Sigmoid colon (tissue), 7 donors: ENCODE data around the gene GTF2A1. TPM values are rescaled to one million over a fixed set of nuclear protein-coding genes. Genes with fewer than 3 reads are reported as not detected.

Experiments used
- DNase-seq: peaks from one replicate; pipeline ENCODE4 v3.0.0-alpha.2; 2019
- H3K27ac ChIP-seq, 4 donors: fragments of 200-600 bp; sonication (generic); one replicate each; pipeline ENCODE4 v1.5.1; 2016 to 2019; ENCODE audit warnings: mild to moderate bottlenecking in 1 of 4
- H3K27me3 ChIP-seq, 3 donors: fragments of 200-600 bp; sonication (generic); one replicate each; pipeline ENCODE4 v1.5.1; 2019; ENCODE audit warnings: mild to moderate bottlenecking in 1 of 3
- H3K36me3 ChIP-seq, 4 donors: fragments of 200-600 bp; sonication (generic); one replicate each; pipeline ENCODE4 v1.5.1; 2016 to 2019
- H3K4me1 ChIP-seq, 4 donors: fragments of 200-600 bp; sonication (generic); one replicate each; pipeline ENCODE4 v1.5.1; 2017 to 2019
- H3K4me3 ChIP-seq, 4 donors: fragments of 200-600 bp; sonication (generic); one replicate each; pipeline ENCODE4 v1.5.1; 2017 to 2019; ENCODE audit warnings: mild to moderate bottlenecking in 2 of 4, moderate library complexity in 1 of 4
- H3K9me3 ChIP-seq, 4 donors: fragments of 200-600 bp in 3 of 4; sonication (generic) in 3 of 4; one replicate each; pipeline versions ENCODE4 v1.5.1 to v1.6.1; 2013 to 2019
- CTCF ChIP-seq, 4 experiments: fragments of 450-650 bp in 3 of 4; fragments of 200-600 bp in 1 of 4; IDR thresholded peaks; one replicate each; pipeline ENCODE4 v1.5.1; 2016 to 2019; ENCODE audit warnings: antibody characterized with exemption in 4 of 4, mild to moderate bottlenecking in 3 of 4, moderate library complexity in 2 of 4
- EP300 ChIP-seq, 4 donors: sonication (generic); formaldehyde crosslinking; IDR thresholded peaks; one replicate each; pipeline ENCODE4 v1.6.1; 2017; ENCODE audit warnings: antibody characterized with exemption in 4 of 4
- POLR2A ChIP-seq, 2 donors: fragments of 450-650 bp; IDR thresholded peaks; one replicate each; pipeline ENCODE4 v1.6.1; 2016; ENCODE audit warnings: antibody characterized with exemption in 2 of 2, mild to moderate bottlenecking in 2 of 2, moderate library complexity in 2 of 2
- POLR2AphosphoS5 ChIP-seq, 4 donors: sonication (generic); formaldehyde crosslinking; IDR thresholded peaks; one replicate each; pipeline ENCODE4 v1.6.1; 2017; ENCODE audit warnings: antibody characterized with exemption in 4 of 4
- WGBS, 2 donors: extraction: QIAGEN DNeasy Blood & Tissue Kit; methylation state at CpG; one replicate each; pipeline ENCODE4 v1.1.7; 2013; 5-methylcytosine and 5-hydroxymethylcytosine counted together
- intact Hi-C: fragments of 100-400 bp; cut with DNase I; formaldehyde crosslinking; loops from one replicate; pipeline ENCODE4 v1.15.1; 2023
- polyA plus RNA-seq, 3 donors: library from polyadenylated mRNA; stranded (reverse); fragments of 200-250 nt; gene quantifications; one replicate each; pipeline ENCODE4 v1.2.3, GENCODE V29; 2013
- total RNA-seq, 4 donors: library from RNA; depleted of rRNA; stranded (reverse); fragments of >200 nt; gene quantifications; one replicate each; pipeline ENCODE4 v1.1.0, GENCODE V29; 2016
- donor health status: healthy with polysubstance abuse.
- donor health status: Bipolar disorder and iron deficiency.
- donor health status: healthy.

The GTF2A1 gene
- total and polyA plus RNA-seq, 7 donors, result 6.0 to 21.8 (median 14.7) TPM

GRCh38 chr14:81165188-81165587, 55.6 kb downstream of the GTF2A1 start:
- no peak overlapping the region for H3K4me3 ChIP-seq
- H3K27ac ChIP-seq, result no peak overlapping the region
- no peaks in the 10 kb centered on the region for H3K36me3 ChIP-seq
- H3K27me3 ChIP-seq, result no peaks in the 10 kb centered on the region
- DNase-seq, result no peak
- intact Hi-C loops, result no loop called here
- peaks cover 0 to 8% (median 3%) of the 10 kb centered on the region in 4 donors for H3K4me1 ChIP-seq
- TF ChIP-seq CTCF (IDR thresholded peaks at IDR 0.05), result no peak
- TF ChIP-seq POLR2AphosphoS5 (IDR thresholded peaks at IDR 0.05), result no peak
- no peak for TF ChIP-seq EP300 (IDR thresholded peaks at IDR 0.05)
- no peak for TF ChIP-seq POLR2A (IDR thresholded peaks at IDR 0.05)
- no peaks in the 10 kb centered on the region for H3K9me3 ChIP-seq
- 48 to 58% methylated on average over 4 of the region's 4 CpGs for WGBS, 2 donors

DNA sequence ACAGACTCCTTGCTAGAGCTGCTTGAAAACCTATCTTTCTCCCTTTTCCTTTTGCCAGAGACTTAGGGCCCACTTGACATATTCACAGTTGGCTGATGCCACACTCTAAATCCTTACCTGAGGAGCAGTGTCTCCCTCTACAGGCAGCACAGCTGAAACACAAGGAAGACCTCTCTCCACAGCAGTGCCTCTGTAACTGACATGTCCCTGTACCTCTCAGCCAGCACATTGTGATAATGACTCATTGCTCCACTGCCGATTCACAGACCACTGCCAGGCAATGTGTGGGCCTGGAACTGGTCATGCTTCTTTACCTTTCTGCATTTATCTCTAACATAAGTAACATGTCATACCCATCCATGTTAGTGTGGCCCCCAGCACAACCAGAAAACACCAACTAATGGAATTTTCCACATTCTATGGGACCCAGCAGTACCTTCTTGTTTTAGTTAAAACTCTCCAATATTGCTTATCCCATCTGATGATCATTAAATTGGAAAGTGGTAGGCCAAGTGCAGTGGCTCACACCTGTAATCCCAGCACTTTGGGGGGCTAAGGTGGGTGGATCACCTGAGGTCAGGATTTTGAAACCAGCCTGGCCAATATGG, 56.5 kb downstream of the GTF2A1 start:
- Histone ChIP-seq H3K27ac (no peak overlapping the region), H3K9me3 (no peaks in the 10 kb centered on the region), H3K4me1 (peaks cover 0 to 3% (median 0%) of the 10 kb centered on the region in 4 donors), H3K27me3 (no peaks in the 10 kb centered on the region), H3K36me3 (no peaks in the 10 kb centered on the region), H3K4me3 (no peak overlapping the region)
- no peak for DNase-seq
- TF ChIP-seq CTCF (IDR thresholded peaks at IDR 0.05) (peak in 2 of 4 experiments; percentile 11 to 35), POLR2AphosphoS5 (IDR thresholded peaks at IDR 0.05) (no peak), POLR2A (IDR thresholded peaks at IDR 0.05) (no peak), EP300 (IDR thresholded peaks at IDR 0.05) (no peak)
- 4 to 35% methylated on average over 1 of the region's 1 CpG for WGBS, 2 donors
- intact Hi-C loops, result no loop called here

- Histone ChIP-seq H3K27me3 (no peaks in the 10 kb centered on the region), H3K4me1 (no peaks in the 10 kb centered on the region), H3K27ac (no peak overlapping the region), H3K4me3 (no peak overlapping the region), H3K9me3 (no peaks in the 10 kb centered on the region), H3K36me3 (no peaks in the 10 kb centered on the region)
- no peak for TF ChIP-seq EP300 (IDR thresholded peaks at IDR 0.05)
- TF ChIP-seq POLR2A (IDR thresholded peaks at IDR 0.05), result no peak
- TF ChIP-seq POLR2AphosphoS5 (IDR thresholded peaks at IDR 0.05), result no peak
- TF ChIP-seq CTCF (IDR thresholded peaks at IDR 0.05), result no peak
- intact Hi-C loops, result no loop called here
- WGBS, 2 donors, result 68 to 90% methylated on average over 3 of the region's 3 CpGs
- no peak for DNase-seq
Measured at GRCh38 chr14:81162941-81163340, 57.8 kb downstream of the GTF2A1 start.

- H3K9me3 ChIP-seq, result no peaks in the 10 kb centered on the region
- no peak for DNase-seq
- WGBS, 2 donors, result 57 to 64% methylated on average over 1 of the region's 1 CpG
- TF ChIP-seq POLR2AphosphoS5 (IDR thresholded peaks at IDR 0.05), result no peak
- TF ChIP-seq EP300 (IDR thresholded peaks at IDR 0.05), result no peak
- no peak for TF ChIP-seq CTCF (IDR thresholded peaks at IDR 0.05)
- no peak for TF ChIP-seq POLR2A (IDR thresholded peaks at IDR 0.05)
- intact Hi-C loops, result no loop called here
- H3K4me1 ChIP-seq, result no peaks in the 10 kb centered on the region
- no peaks in the 10 kb centered on the region for H3K27me3 ChIP-seq
- no peak overlapping the region for H3K4me3 ChIP-seq
- no peak overlapping the region for H3K27ac ChIP-seq
- H3K36me3 ChIP-seq, result no peaks in the 10 kb centered on the region
Measured at GRCh38 chr14:81161749-81162148, 59.0 kb downstream of the GTF2A1 start.

- 85 to 90% methylated on average over 7 of the region's 7 CpGs for WGBS, 2 donors
Measured at GRCh38 chr14:81161088-81161487, 59.7 kb downstream of the GTF2A1 start.

More at GRCh38 chr14:81161088-81161487, 59.7 kb downstream of the GTF2A1 start:
- no peak for DNase-seq
- TF ChIP-seq POLR2A (IDR thresholded peaks at IDR 0.05), result no peak
- TF ChIP-seq POLR2AphosphoS5 (IDR thresholded peaks at IDR 0.05), result no peak
- no peak for TF ChIP-seq CTCF (IDR thresholded peaks at IDR 0.05)
- TF ChIP-seq EP300 (IDR thresholded peaks at IDR 0.05), result no peak
- intact Hi-C loops, result no loop called here
- H3K4me3 ChIP-seq, result no peak overlapping the region
- no peaks in the 10 kb centered on the region for H3K36me3 ChIP-seq
- no peaks in the 10 kb centered on the region for H3K27me3 ChIP-seq
- no peak overlapping the region for H3K27ac ChIP-seq
- no peaks in the 10 kb centered on the region for H3K9me3 ChIP-seq
- H3K4me1 ChIP-seq, result no peaks in the 10 kb centered on the region
